C4-2B (cell line): ENCODE data around the gene NTNG1.

Source experiments
- ZFX ChIP-seq: fragments of 450-650 bp; IDR thresholded peaks from 2 replicates; pipeline ENCODE4 v1.6.1; 2017
- TF ChIP-seq, protein P1 (sequence below): fragments of 450-650 bp; conservative IDR thresholded peaks from 2 replicates; pipeline ENCODE4 v1.5.1; 2017; ENCODE audit warnings: mild to moderate bottlenecking

DNA sequence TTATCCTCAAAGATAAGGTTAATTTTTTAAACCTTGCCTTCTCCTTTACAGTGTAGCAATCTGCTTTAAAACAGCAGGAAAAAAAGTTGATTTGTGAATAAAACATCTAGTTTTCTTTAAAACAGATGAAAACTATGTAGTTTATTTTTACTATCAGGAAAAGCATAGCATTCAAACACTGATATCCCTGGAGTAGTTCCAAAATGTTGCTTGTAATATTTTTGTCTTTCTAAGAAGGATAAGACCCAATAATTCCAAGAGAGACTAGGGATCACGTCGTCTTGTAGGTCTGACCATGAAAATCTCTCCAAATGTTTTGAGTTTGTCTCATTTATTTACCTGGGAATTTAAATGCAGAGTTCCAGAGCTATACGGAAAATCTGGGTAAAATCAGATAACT, 204.0 kb downstream of the NTNG1 start:
- TF ChIP-seq, protein P1, sequence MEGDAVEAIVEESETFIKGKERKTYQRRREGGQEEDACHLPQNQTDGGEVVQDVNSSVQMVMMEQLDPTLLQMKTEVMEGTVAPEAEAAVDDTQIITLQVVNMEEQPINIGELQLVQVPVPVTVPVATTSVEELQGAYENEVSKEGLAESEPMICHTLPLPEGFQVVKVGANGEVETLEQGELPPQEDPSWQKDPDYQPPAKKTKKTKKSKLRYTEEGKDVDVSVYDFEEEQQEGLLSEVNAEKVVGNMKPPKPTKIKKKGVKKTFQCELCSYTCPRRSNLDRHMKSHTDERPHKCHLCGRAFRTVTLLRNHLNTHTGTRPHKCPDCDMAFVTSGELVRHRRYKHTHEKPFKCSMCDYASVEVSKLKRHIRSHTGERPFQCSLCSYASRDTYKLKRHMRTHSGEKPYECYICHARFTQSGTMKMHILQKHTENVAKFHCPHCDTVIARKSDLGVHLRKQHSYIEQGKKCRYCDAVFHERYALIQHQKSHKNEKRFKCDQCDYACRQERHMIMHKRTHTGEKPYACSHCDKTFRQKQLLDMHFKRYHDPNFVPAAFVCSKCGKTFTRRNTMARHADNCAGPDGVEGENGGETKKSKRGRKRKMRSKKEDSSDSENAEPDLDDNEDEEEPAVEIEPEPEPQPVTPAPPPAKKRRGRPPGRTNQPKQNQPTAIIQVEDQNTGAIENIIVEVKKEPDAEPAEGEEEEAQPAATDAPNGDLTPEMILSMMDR: no peak
- TF ChIP-seq ZFX: no peak
